ES-I3 (cell line): ENCODE results near the gene ZMYND8.
"Not testable (repeated sequence)": the region's sequence is repeated elsewhere in the genome, so short reads cannot be mapped to it uniquely, and the experiment has no call there.

ENCODE experiments used
- H3K36me3 ChIP-seq: 2 replicates; pipeline ENCODE4 v1.6.1; 2013; ENCODE audit warnings: mild to moderate bottlenecking, low read length, control low read depth, moderate library complexity; ENCODE audit not compliant: insufficient read depth
- H3K4me1 ChIP-seq: 2 replicates; pipeline ENCODE4 v1.6.1; 2013; ENCODE audit warnings: mild to moderate bottlenecking, control low read depth, low read length; ENCODE audit not compliant: insufficient read depth
- H3K9ac ChIP-seq: 2 replicates; pipeline ENCODE4 v1.6.1; 2013; ENCODE audit warnings: low read depth, mild to moderate bottlenecking, low read length, moderate library complexity
- H3K9me3 ChIP-seq: 2 replicates; pipeline ENCODE4 v1.6.1; 2013; ENCODE audit warnings: mild to moderate bottlenecking, low read length, moderate library complexity; ENCODE audit not compliant: control insufficient read depth, insufficient read depth

ZMYND8 gene

GRCh38 chr20:47380481-47380880, 24.0 kb upstream of the ZMYND8 start:
- Histone ChIP-seq H3K4me1 (peaks cover 8% of the 10 kb centered on the region), H3K9ac (no peak overlapping the region), H3K36me3 (no peaks in the 10 kb centered on the region), H3K9me3 (no peaks in the 10 kb centered on the region)

DNA sequence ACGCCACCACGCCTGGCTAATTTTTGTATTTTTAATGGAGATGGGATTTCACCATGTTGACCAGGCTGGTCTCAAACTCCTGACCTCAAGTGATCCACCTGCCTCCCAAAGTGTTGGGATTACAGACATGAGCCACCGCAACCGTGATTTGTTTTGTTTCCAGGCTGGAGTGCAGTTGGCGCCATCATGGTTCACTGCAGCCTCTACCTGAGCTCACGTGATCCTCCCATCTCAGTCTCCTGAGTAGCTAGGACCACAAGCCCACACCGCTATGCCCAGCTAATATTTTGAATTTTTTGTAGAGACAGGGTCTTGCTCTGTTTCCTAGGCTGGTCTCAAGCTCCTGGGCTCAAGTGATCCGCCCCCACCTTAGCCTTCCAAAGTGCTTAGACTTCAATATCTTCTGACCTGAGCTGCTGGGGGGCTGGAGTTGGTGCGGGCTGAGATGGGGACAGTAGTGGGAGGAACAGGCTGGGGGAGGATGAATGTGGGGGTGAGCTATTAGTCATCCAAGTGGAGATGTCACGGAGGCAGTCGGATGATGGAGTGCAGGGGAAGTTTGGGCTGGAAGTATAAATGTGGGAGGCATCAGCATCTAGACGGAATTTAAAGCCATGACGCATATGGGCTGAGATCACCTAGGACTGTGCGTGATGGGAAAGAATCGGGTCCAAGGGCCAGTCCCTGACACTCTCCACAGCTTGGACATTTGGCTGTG, 23.1 kb upstream of the ZMYND8 start:
- Histone ChIP-seq H3K9ac (no peak overlapping the region), H3K9me3 (no peaks in the 10 kb centered on the region), H3K4me1 (peaks cover 8% of the 10 kb centered on the region), H3K36me3 (no peaks in the 10 kb centered on the region)

DNA sequence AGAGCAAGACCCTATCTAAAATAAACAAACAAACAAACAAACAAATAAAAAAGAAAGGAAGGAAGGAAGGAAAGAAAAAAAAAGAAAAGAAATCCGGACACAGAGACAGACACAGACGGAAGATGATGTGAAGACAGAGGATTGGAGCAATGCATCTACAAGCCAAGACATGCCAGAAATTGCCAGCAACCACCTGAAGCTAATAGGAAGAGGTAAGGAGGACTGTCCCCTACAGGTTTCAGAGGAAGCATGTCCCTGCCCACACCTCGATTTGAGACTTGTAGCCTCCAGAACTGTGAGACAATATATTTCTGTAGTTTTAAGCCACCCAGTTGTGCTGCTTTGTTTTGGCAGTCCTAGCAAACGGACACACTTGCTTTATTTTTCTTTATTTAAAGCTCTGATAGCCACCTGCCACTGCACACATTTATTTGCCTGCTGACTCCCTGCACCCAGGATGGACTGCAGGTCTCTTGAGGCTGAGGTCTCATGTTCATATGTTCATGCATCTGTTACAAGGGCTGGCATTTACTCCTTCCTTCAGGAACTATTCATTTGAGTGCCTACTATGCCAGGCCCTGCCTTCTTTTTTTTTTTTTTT, 20.7 kb upstream of the ZMYND8 start:
- no peak overlapping the region for H3K9ac ChIP-seq
- H3K9me3 ChIP-seq = no peaks in the 10 kb centered on the region
- peaks cover 9% of the 10 kb centered on the region for H3K4me1 ChIP-seq
- no peaks in the 10 kb centered on the region for H3K36me3 ChIP-seq

GRCh38 chr20:47376096-47376643, 19.7 kb upstream of the ZMYND8 start:
- not testable (repeated sequence) for H3K36me3 ChIP-seq, H3K4me1 ChIP-seq, H3K9ac ChIP-seq, H3K9me3 ChIP-seq

- not testable (repeated sequence) for H3K36me3 ChIP-seq, H3K9ac ChIP-seq, H3K9me3 ChIP-seq, H3K4me1 ChIP-seq
Observed at GRCh38 chr20:47374121-47374520, 17.6 kb upstream of the ZMYND8 start.

GRCh38 chr20:47373206-47373733, 16.8 kb upstream of the ZMYND8 start:
- Histone ChIP-seq H3K9me3 (no peaks in the 10 kb centered on the region), H3K4me1 (peaks cover 12% of the 10 kb centered on the region), H3K9ac (no peak overlapping the region), H3K36me3 (no peaks in the 10 kb centered on the region; the same call in 1 of the 2 replicates)

- Histone ChIP-seq H3K9ac (no peak overlapping the region), H3K9me3 (no peaks in the 10 kb centered on the region), H3K4me1 (peaks cover 11% of the 10 kb centered on the region), H3K36me3 (peaks cover 3% of the 10 kb centered on the region; the same call in 1 of the 2 replicates)
Observed at GRCh38 chr20:47370850-47371782, 14.6 kb upstream of the ZMYND8 start.

DNA sequence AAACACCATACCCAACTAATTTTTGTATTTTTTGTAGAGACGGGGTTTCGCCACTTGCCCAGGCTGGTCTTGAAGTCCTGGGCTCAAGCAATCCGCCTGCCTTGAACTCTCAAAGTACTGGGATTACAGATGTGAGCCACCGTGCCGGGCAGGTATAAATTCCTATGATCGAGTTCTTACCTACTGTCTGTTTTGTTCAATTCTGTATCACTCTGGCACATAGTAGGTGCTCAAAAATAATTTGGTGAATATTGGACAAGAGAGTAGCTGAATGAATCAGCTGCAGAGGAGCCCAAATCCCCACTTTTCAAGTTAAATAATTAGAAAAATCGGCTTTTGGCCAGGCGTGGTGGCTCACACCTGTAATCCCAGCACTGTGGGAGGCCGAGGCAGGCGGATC, 13.7 kb upstream of the ZMYND8 start:
- Histone ChIP-seq H3K4me1 (peaks cover 11% of the 10 kb centered on the region), H3K36me3 (peaks cover 3% of the 10 kb centered on the region; the same call in 1 of the 2 replicates), H3K9ac (no peak overlapping the region), H3K9me3 (no peaks in the 10 kb centered on the region)

GRCh38 chr20:47368301-47368700, 11.8 kb upstream of the ZMYND8 start:
- no peaks in the 10 kb centered on the region for H3K9me3 ChIP-seq
- H3K9ac ChIP-seq = peak overlapping the region; percentile 59
- peaks cover 10% of the 10 kb centered on the region for H3K4me1 ChIP-seq

GRCh38 chr20:47366301-47366700, 9.8 kb upstream of the ZMYND8 start:
- H3K36me3 ChIP-seq, H3K9me3 ChIP-seq, H3K9ac ChIP-seq, H3K4me1 ChIP-seq: not testable (repeated sequence)

More at GRCh38 chr20:47368301-47368700, 11.8 kb upstream of the ZMYND8 start:
- H3K36me3 ChIP-seq = peaks cover 3% of the 10 kb centered on the region; the same call in 1 of the 2 replicates

GRCh38 chr20:47365023-47365764, 8.7 kb upstream of the ZMYND8 start:
- H3K36me3 ChIP-seq = peaks cover 3% of the 10 kb centered on the region; the same call in 1 of the 2 replicates
- peaks cover 16% of the 10 kb centered on the region for H3K4me1 ChIP-seq
- no peaks in the 10 kb centered on the region for H3K9me3 ChIP-seq
- no peak overlapping the region for H3K9ac ChIP-seq

- Histone ChIP-seq H3K36me3 (peaks cover 3% of the 10 kb centered on the region; the same call in 1 of the 2 replicates), H3K9me3 (no peaks in the 10 kb centered on the region), H3K4me1 (peaks cover 35% of the 10 kb centered on the region), H3K9ac (no peak overlapping the region; the same call in 1 of the 2 replicates)
Observed at GRCh38 chr20:47362361-47363219, 6.1 kb upstream of the ZMYND8 start.
